Lung microvascular endothelial cell (primary cell): ENCODE measurements around the gene RPL19. TPM values are rescaled to one million over a fixed set of nuclear protein-coding genes. Genes with fewer than 3 reads are reported as not detected.

Experiments used
- DNase-seq, 2 donors: peaks; one replicate each; pipeline versions ENCODE4 v3.0.0 to v3.0.0-alpha.2; 2010; ENCODE audit warnings: low read depth in 2 of 2
- total RNA-seq: library from RNA; depleted of rRNA; stranded (reverse); fragments of >200 nt; gene quantifications from 2 replicates; pipeline ENCODE4 v1.2.1, GENCODE V29; 2014

The RPL19 gene
- total RNA-seq, 1 donor from 2014 or later, result 1,196 TPM

GRCh38 chr17:39173080-39173479 lies 27.0 kb upstream of the RPL19 start:
- no peak for DNase-seq

- DNase-seq, result no peak
Observed at GRCh38 chr17:39173526-39174274, 26.4 kb upstream of the RPL19 start.

- peak; percentile 60 to 75 for DNase-seq
Observed at GRCh38 chr17:39174920-39175694, 25.0 kb upstream of the RPL19 start.

- peak in 1 of 2 donors; percentile 47 for DNase-seq
Observed at GRCh38 chr17:39175695-39176093, 24.4 kb upstream of the RPL19 start.

GRCh38 chr17:39177256-39177655 lies 22.8 kb upstream of the RPL19 start:
- no peak for DNase-seq

- peak; percentile 57 to 70 for DNase-seq
Observed at GRCh38 chr17:39178536-39178935, 21.5 kb upstream of the RPL19 start.

GRCh38 chr17:39181303-39181702 lies 18.8 kb upstream of the RPL19 start:
- DNase-seq, result no peak

GRCh38 chr17:39183045-39183444 lies 17.0 kb upstream of the RPL19 start:
- DNase-seq, result no peak

GRCh38 chr17:39183720-39184119 lies 16.4 kb upstream of the RPL19 start:
- DNase-seq, result no peak

GRCh38 chr17:39186481-39187002 lies 13.5 kb upstream of the RPL19 start:
- no peak for DNase-seq

- DNase-seq, result no peak
Observed at GRCh38 chr17:39187152-39187830, 12.8 kb upstream of the RPL19 start.

- no peak for DNase-seq
Observed at GRCh38 chr17:39191750-39192510, 8.2 kb upstream of the RPL19 start.

GRCh38 chr17:39192901-39193300 lies 7.2 kb upstream of the RPL19 start:
- DNase-seq, result no peak

- no peak for DNase-seq
Observed at GRCh38 chr17:39193346-39193745, 6.7 kb upstream of the RPL19 start.

GRCh38 chr17:39194089-39194984 lies 5.7 kb upstream of the RPL19 start:
- DNase-seq, result peak; percentile 65 to 71

- no peak for DNase-seq
Observed at GRCh38 chr17:39194985-39195524, 5.0 kb upstream of the RPL19 start.

GRCh38 chr17:39195568-39196160 lies 4.4 kb upstream of the RPL19 start:
- no peak for DNase-seq

- DNase-seq, result no peak
Observed at GRCh38 chr17:39196241-39196807, 3.8 kb upstream of the RPL19 start.

- no peak for DNase-seq
Observed at GRCh38 chr17:39196808-39197291, 3.2 kb upstream of the RPL19 start.
